Thyroid gland (tissue), 4 donors: ENCODE measurements around the gene KSR1. TPM values are rescaled to one million over a fixed set of nuclear protein-coding genes. Genes with fewer than 3 reads are reported as not detected.
A peak's percentile ranks its signal among the peaks of the same experiment; 100 is the strongest.

Experiments
- DNase-seq, 2 donors: peaks; one replicate each; pipeline ENCODE4 v3.0.0-alpha.2; 2019
- H3K27ac ChIP-seq, 3 donors: fragments of 200-600 bp; sonication (generic); 1 replicate in 2 of 3; 2 replicates in 1 of 3; pipeline ENCODE4 v1.5.1; 2016 to 2019; ENCODE audit warnings: mild to moderate bottlenecking in 1 of 3, moderate library complexity in 1 of 3
- H3K27me3 ChIP-seq: fragments of 200-600 bp; sonication (generic); one replicate; pipeline ENCODE4 v1.5.1; 2019
- H3K36me3 ChIP-seq, 2 donors: fragments of 200-600 bp; sonication (generic); one replicate each; pipeline ENCODE4 v1.5.1; 2016 to 2019
- H3K4me1 ChIP-seq, 2 donors: fragments of 200-600 bp; sonication (generic); one replicate each; pipeline ENCODE4 v1.5.1; 2017 to 2019
- H3K4me3 ChIP-seq, 3 donors: fragments of 200-600 bp; sonication (generic); replicated peaks in 1 of 3; 1 replicate in 2 of 3; 2 replicates in 1 of 3; pipeline ENCODE4 v1.5.1; 2016; ENCODE audit warnings: mild to moderate bottlenecking in 1 of 3
- H3K9me3 ChIP-seq: fragments of 200-600 bp; sonication (generic); one replicate; pipeline ENCODE4 v1.5.1; 2017
- CTCF ChIP-seq, 6 experiments: fragments of 200-600 bp in 3 of 6; fragments of 450-650 bp in 3 of 6; sonication (generic) in 3 of 6; IDR thresholded peaks; one replicate each; pipeline ENCODE4 v1.5.1; 2016 to 2019; ENCODE audit warnings: antibody characterized with exemption in 6 of 6, mild to moderate bottlenecking in 2 of 6, inconsistent platforms in 1 of 6, moderate library complexity in 1 of 6
- POLR2A ChIP-seq, 2 donors: fragments of 450-650 bp; IDR thresholded peaks; one replicate each; pipeline ENCODE4 v1.6.1; 2017; ENCODE audit warnings: antibody characterized with exemption in 2 of 2, mild to moderate bottlenecking in 2 of 2, moderate library complexity in 1 of 2
- WGBS, 2 donors: methylation state at CpG; one replicate each; pipeline ENCODE4 v1.1.5; 2017; 5-methylcytosine and 5-hydroxymethylcytosine counted together
- intact Hi-C: fragments of 100-400 bp; cut with DNase I; formaldehyde crosslinking; loops from one replicate; pipeline ENCODE4 v1.15.1; 2023
- total RNA-seq, 4 donors: library from RNA; depleted of rRNA; stranded (reverse); fragments of >200 nt; gene quantifications; one replicate each; pipeline ENCODE4 v1.2.3, GENCODE V29; 2016

KSR1 gene
- total RNA-seq, 4 donors from 2014 or later, result 35.9 to 75.5 (median 67.7) TPM

GRCh38 chr17:27531469-27531961 lies 75.3 kb downstream of the KSR1 start:
- Histone ChIP-seq H3K27ac (peak overlapping the region; percentile 60 to 65 (median 63)), H3K9me3 (no peaks in the 10 kb centered on the region), H3K4me1 (peaks cover 29 to 83% of the 10 kb centered on the region in 2 donors), H3K27me3 (no peaks in the 10 kb centered on the region), H3K36me3 (no peaks in the 10 kb centered on the region), H3K4me3 (no peak overlapping the region)
- no peak for DNase-seq
- WGBS, 2 donors, result 91 to 95% methylated on average over 5 to 6 of the region's 6 CpGs
- intact Hi-C loops, result no loop called here
- TF ChIP-seq POLR2A (IDR thresholded peaks at IDR 0.05) (no peak), CTCF (IDR thresholded peaks at IDR 0.05) (no peak)

- Histone ChIP-seq H3K36me3 (no peaks in the 10 kb centered on the region), H3K4me3 (no peak overlapping the region), H3K27me3 (no peaks in the 10 kb centered on the region), H3K9me3 (no peaks in the 10 kb centered on the region), H3K4me1 (peaks cover 23 to 77% of the 10 kb centered on the region in 2 donors), H3K27ac (peak overlapping the region; percentile 60 to 65 (median 63))
- intact Hi-C loops, result no loop called here
- WGBS, 2 donors, result 63 to 72% methylated on average over 20 to 23 of the region's 23 CpGs
- DNase-seq, result peak; percentile 85
- TF ChIP-seq CTCF (IDR thresholded peaks at IDR 0.05), result no peak
- no peak for TF ChIP-seq POLR2A (IDR thresholded peaks at IDR 0.05)
Observed at GRCh38 chr17:27532269-27533263, 76.3 kb downstream of the KSR1 start.

GRCh38 chr17:27533874-27534815 lies 77.9 kb downstream of the KSR1 start:
- DNase-seq, result no peak
- Histone ChIP-seq H3K4me3 (no peak overlapping the region), H3K36me3 (no peaks in the 10 kb centered on the region), H3K27me3 (no peaks in the 10 kb centered on the region), H3K9me3 (no peaks in the 10 kb centered on the region), H3K27ac (no peak overlapping the region), H3K4me1 (peaks cover 23 to 72% of the 10 kb centered on the region in 2 donors)
- intact Hi-C loops, result no loop called here
- WGBS, 2 donors, result 84 to 87% methylated on average over 14 of the region's 14 CpGs
- TF ChIP-seq CTCF (IDR thresholded peaks at IDR 0.05) (no peak), POLR2A (IDR thresholded peaks at IDR 0.05) (no peak)

- no peak for DNase-seq
- intact Hi-C loops, result no loop called here
- WGBS, 2 donors, result 85 to 87% methylated on average over 12 of the region's 12 CpGs
- Histone ChIP-seq H3K36me3 (no peaks in the 10 kb centered on the region), H3K27me3 (no peaks in the 10 kb centered on the region), H3K27ac (peak overlapping the region in 2 of 3 donors; percentile 36 to 52), H3K4me1 (peaks cover 35 to 72% of the 10 kb centered on the region in 2 donors), H3K9me3 (no peaks in the 10 kb centered on the region), H3K4me3 (no peak overlapping the region)
- TF ChIP-seq POLR2A (IDR thresholded peaks at IDR 0.05) (no peak), CTCF (IDR thresholded peaks at IDR 0.05) (no peak)
Observed at GRCh38 chr17:27535178-27535928, 79.1 kb downstream of the KSR1 start.
